HG03108 (cell line): ENCODE data around the gene SYNGR3.

Experiments
- ATAC-seq: cut with Tn5 transposase; IDR thresholded peaks from one replicate; pipeline ENCODE4 v1.9.1; 2021; ENCODE audit warnings: moderate library complexity; ENCODE audit not compliant: unreplicated experiment

The SYNGR3 gene

DNA sequence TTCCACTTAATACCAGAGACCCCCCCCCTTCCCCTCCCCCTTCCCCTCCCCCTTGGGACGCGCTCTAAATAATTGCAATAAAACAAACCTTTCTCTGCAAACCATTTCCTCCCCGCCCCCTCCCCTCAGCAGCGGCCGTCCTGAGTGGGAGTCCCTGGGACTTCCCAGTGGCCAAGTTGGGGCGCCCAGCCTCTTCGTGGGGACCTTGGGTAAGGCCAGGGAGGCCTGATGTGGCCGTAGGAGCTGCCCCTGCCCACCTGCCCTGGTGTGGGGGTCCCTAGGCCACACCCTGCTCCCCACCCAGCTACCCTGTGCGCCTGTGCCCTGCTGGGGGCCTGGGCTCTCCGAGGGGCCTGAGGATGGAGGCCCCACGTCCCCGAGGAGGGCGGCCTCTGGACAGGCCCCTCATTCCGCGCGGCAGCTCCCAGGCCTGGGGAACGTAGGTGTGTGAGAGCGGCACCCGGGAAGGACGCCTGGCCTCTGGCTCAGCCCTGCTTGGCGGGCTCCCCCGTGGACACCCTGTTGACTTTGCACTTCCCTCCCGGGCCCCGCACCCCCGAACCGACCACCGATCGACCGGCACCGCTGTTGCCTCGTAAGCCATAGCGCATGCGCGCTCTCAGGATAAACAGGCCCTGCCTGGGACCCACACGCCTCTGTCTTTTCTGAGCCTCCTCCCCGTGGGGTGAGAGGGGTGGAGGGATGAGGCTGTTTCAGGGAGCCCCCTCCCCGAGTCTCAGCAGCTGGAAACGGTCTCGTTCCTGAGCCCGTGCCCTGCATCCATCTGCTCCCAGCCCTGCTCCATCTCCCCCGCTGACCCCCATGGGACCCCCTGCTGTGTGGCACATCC lies 48.8 kb downstream of the SYNGR3 start:
- no peak for ATAC-seq

DNA sequence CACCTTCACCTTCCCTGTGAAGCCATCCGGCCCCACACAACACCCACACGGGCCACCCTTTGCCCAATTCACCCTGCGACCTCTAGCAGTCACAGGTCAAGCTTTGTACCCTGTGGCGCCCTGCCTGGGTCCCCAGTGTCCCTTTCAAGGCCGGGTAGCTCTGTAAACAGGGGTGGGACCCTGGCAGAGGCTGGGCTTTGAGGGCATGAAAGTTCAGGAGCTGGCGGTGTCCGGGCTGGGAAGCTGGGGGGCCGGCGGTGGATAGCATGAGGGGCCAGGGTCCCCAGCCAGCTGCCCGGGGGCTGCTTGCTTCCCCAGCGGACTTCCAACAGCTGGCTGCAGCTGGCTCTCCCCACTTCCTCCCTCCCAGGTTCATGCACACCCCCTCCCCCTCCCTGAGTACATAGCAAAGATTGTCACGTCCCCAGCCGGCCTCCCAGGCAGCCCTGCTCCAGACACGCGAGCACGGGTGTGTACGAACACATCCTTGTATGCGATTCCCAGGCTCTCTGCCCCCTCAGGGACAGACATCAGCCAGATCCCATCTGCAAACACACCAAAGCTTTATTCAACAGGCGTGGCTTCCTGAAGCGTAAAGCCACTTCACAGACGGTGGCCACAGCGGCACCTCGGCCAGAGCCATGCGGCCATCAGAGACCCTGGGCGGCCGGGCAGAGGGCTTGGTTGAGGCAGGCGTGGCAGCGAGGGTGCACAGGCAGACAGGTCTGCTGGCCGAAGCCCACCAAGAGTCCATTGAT lies 49.7 kb downstream of the SYNGR3 start:
- no peak for ATAC-seq

DNA sequence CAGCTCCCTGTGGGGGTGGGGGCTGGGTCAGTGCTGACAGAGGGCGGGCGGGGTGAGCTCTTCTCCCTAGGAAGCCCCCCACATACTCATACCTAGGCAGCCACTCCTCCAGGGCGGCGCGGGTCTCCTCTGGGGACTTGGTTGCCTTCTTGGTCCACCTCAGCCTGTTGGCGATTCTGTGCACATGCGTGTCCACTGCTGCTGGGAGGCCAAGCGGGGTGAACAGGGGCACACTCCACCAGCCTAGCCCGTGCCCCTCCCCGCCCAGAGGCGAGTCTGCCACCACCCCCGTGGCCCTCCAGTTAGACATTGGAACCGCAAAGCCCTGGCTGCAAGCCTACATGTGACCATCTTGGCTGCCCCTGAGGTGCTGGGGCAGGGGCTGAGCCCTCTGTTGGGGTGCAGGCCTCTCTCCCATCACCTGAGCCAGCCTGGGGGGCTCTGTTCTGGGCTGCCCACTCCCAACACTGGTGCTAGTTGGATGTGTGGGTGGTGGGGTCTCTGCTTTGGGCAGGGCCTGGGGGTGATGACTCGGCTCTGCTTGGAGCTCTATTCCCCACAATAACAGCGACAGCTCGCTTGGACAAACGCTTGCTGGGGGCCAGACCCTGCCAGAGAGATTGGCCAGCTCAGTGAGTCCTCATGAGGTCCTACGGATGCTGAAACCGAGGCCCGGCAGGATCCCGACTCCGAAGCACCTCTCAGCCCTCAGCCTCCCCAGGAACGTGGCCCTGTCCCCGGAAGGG lies 50.4 kb downstream of the SYNGR3 start:
- no peak for ATAC-seq

DNA sequence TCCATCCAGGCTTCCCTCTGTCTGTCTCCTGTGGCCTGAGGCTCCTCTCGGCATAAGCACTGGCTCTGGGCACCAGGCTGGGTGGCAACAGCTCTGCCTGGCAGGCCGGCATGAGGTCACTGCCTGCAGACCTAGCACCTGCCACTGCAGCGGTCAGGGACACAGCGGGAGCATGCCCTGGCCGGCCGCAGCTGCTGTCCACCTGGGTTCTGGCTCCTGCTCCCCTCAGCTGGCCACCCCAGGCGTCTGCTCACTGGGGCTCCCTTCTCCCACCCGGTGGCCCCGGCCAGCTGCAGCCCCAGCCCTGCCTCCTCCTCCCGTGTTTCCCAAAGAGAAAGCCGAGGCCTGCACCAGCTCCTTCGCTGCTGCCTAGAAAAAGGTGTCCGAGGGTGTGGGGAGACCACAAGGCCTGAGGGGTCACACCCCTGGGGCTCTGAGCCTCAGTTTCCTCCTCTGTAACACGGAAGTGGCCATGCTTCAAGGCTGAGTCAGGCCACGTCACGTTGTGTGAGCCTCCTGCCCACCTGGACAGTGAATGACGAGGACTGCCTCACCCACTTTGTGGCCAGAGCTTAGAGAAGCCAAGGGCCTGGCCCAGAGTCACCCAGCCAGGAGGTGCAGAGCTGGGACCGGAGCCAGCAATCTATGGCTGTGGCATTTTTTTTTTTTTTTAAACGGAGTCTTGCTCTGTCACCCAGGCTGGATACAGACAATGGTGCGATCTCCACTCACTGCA lies 51.2 kb downstream of the SYNGR3 start:
- ATAC-seq = no peak

DNA sequence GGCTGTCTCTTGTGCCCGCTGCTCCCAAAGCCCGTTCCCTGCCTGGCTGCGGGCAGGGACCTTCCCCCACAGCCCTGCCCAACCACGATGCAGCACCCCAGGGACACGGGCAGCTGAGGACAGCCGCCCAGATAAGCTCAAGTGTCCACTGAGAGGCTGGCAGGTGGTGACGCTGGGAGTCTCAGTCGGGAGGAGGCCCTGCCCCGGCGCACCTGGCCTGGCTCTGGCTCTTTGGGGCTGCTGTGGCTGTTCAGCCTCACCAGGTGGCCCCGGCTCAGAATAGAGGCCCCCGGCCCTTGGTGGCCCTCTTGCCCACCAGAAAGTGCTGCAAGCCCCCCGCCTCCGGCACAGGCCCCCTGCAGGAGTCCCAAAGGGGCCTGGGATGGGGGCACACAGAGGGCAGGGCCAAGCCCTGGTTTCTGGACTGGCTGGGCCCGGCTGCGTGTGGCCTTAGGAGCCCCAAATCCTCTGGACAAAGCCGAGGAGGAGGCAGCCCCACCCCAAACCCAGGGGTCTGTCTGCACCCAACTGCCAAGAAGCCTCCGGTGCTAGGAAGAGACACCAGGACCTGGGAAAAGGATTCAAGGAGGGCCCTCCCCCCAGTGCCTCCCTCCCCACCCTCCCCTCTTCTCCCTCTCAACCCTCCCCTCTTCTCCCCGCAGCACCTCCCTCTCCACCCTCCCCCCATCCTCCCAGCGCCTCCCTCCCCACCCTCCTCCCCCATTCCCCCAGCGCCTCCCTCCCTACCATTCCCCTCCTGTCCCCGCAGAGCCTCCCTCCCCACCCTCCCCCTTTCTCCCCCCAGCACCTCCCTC lies 52.6 kb downstream of the SYNGR3 start:
- ATAC-seq = no peak

DNA sequence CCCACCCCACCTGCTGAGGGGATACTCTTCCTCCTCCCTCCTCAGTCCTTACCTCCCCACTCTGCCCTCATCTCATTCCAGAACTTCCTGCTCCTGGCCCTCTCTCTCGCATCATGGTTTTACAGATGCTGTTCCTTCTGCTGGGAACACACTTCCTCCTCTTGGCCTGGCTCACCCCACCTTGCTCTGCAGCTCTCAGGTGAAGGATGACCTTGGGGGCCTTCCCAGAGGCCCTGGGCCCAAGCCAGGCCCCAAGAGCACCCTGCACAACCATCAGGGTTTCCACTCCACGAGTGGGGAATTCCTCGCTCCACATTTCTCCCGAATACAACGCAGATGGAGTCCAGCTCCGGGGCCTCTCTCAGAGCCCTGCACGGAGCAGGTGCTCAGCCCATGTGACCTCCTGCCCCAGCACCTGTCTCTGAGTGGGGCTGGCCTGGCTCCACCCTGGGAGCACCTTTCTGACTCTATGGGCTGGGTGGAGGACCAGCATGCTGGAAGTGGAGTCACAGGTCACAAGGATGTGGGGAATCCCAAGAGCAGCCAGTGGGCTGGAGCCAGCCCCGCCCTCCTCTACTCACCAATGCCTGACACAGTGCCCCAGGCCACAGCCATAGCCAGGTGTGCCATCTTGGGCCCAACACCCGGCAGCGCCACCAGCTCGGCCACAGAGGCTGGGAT lies 53.4 kb downstream of the SYNGR3 start:
- no peak for ATAC-seq
